ENCODE data around the gene STAT4.

Gene STAT4

GRCh38 chr2:191081411-191082155, 69.2 kb downstream of the STAT4 start:
- no peak for DNase-seq

GRCh38 chr2:191078165-191078867, 72.5 kb downstream of the STAT4 start:
- no peak for DNase-seq

- DNase-seq: no peak
Measured at GRCh38 chr2:191070276-191070675, 80.5 kb downstream of the STAT4 start.

- no peak for DNase-seq
Measured at GRCh38 chr2:191069606-191070005, 81.2 kb downstream of the STAT4 start.

GRCh38 chr2:191066919-191067233, 83.9 kb downstream of the STAT4 start:
- no peak for DNase-seq

- no peak for DNase-seq
Measured at GRCh38 chr2:191066197-191066918, 84.4 kb downstream of the STAT4 start.

- DNase-seq: no peak
Measured at GRCh38 chr2:191065785-191066184, 85.0 kb downstream of the STAT4 start.

- no peak for DNase-seq
Measured at GRCh38 chr2:191064590-191064989, 86.2 kb downstream of the STAT4 start.

GRCh38 chr2:191063584-191063983, 87.2 kb downstream of the STAT4 start:
- DNase-seq: no peak

- DNase-seq: no peak
Measured at GRCh38 chr2:191061381-191061980, 89.3 kb downstream of the STAT4 start.

GRCh38 chr2:191059308-191059707, 91.5 kb downstream of the STAT4 start:
- DNase-seq: no peak

GRCh38 chr2:191056228-191056627, 94.6 kb downstream of the STAT4 start:
- no peak for DNase-seq

- DNase-seq: no peak
Measured at GRCh38 chr2:191053256-191053655, 97.5 kb downstream of the STAT4 start.

- DNase-seq: peak; percentile 14
Measured at GRCh38 chr2:191051825-191052778, 98.7 kb downstream of the STAT4 start.

- DNase-seq: no peak
Measured at GRCh38 chr2:191051177-191051576, 99.6 kb downstream of the STAT4 start.

- DNase-seq: no peak
Measured at GRCh38 chr2:191050640-191050987, 100.2 kb downstream of the STAT4 start.

GRCh38 chr2:191049728-191050639, 100.8 kb downstream of the STAT4 start:
- no peak for DNase-seq

GRCh38 chr2:191048073-191048472, 102.7 kb downstream of the STAT4 start:
- no peak for DNase-seq

- no peak for DNase-seq
Measured at GRCh38 chr2:191045141-191045540, 105.7 kb downstream of the STAT4 start.

- no peak for DNase-seq
Measured at GRCh38 chr2:191043438-191043837, 107.4 kb downstream of the STAT4 start.

GRCh38 chr2:191041418-191042161, 109.2 kb downstream of the STAT4 start:
- peak; percentile 36 for DNase-seq
